Hindlimb muscle (tissue), 1 donor: ENCODE results near the gene KIF3A. TPM values are rescaled to one million over a fixed set of nuclear protein-coding genes. Genes with fewer than 3 reads are reported as not detected.
"Not testable (repeated sequence)": the region's sequence is repeated elsewhere in the genome, so short reads cannot be mapped to it uniquely, and the experiment has no call there.

Source experiments
- DNase-seq: peaks from one replicate; pipeline ENCODE4 v3.0.0-alpha.2; 2013
- polyA plus RNA-seq: library from polyadenylated mRNA; unstranded; fragments of 120-200 nt; gene quantifications from one replicate; pipeline ENCODE4 v1.2.1, GENCODE V29; 2013; ENCODE audit not compliant: insufficient read length

The KIF3A gene
- polyA plus RNA-seq, 1 donor = 7.1 TPM

GRCh38 chr5:132718544-132719312 is 18.6 kb downstream of the KIF3A start:
- DNase-seq = no peak

GRCh38 chr5:132714456-132715307 is 22.7 kb downstream of the KIF3A start:
- no peak for DNase-seq

GRCh38 chr5:132708645-132709044 is 28.7 kb downstream of the KIF3A start:
- DNase-seq = no peak

- DNase-seq = no peak
Observed at GRCh38 chr5:132704875-132705274, 32.5 kb downstream of the KIF3A start.

- DNase-seq = no peak
Observed at GRCh38 chr5:132695956-132696355, 41.4 kb downstream of the KIF3A start.

- DNase-seq = no peak
Observed at GRCh38 chr5:132692632-132692967, 44.7 kb downstream of the KIF3A start.

GRCh38 chr5:132691755-132692631 is 45.4 kb downstream of the KIF3A start:
- DNase-seq = not testable (repeated sequence)

- DNase-seq = no peak
Observed at GRCh38 chr5:132690156-132690555, 47.2 kb downstream of the KIF3A start.

GRCh38 chr5:132689513-132689912 is 47.8 kb downstream of the KIF3A start:
- no peak for DNase-seq

- no peak for DNase-seq
Observed at GRCh38 chr5:132688536-132689339, 48.6 kb downstream of the KIF3A start.

GRCh38 chr5:132687995-132688394 is 49.4 kb downstream of the KIF3A start:
- DNase-seq = no peak

- no peak for DNase-seq
Observed at GRCh38 chr5:132686193-132686592, 51.2 kb downstream of the KIF3A start.

- no peak for DNase-seq
Observed at GRCh38 chr5:132684922-132685720, 52.2 kb downstream of the KIF3A start.

GRCh38 chr5:132684491-132684890 is 52.9 kb downstream of the KIF3A start:
- DNase-seq = no peak

GRCh38 chr5:132681983-132682382 is 55.4 kb downstream of the KIF3A start:
- no peak for DNase-seq

GRCh38 chr5:132681476-132681831 is 55.9 kb downstream of the KIF3A start:
- no peak for DNase-seq

- no peak for DNase-seq
Observed at GRCh38 chr5:132680780-132681475, 56.4 kb downstream of the KIF3A start.

GRCh38 chr5:132679717-132680380 is 57.5 kb downstream of the KIF3A start:
- DNase-seq = no peak

GRCh38 chr5:132679166-132679565 is 58.2 kb downstream of the KIF3A start:
- DNase-seq = no peak

- DNase-seq = no peak
Observed at GRCh38 chr5:132678735-132679134, 58.6 kb downstream of the KIF3A start.
